Gastrocnemius medialis (tissue), 4 donors: Measurements from ENCODE around the gene METTL23.

ENCODE experiments used
- CTCF ChIP-seq, 5 experiments: fragments of 450-650 bp in 3 of 5; fragments of 200-600 bp in 2 of 5; sonication (generic) in 2 of 5; IDR thresholded peaks in 4 of 5; conservative IDR thresholded peaks in 1 of 5; 1 replicate in 4 of 5; 2 replicates in 1 of 5; pipeline ENCODE4 v1.5.1; 2016 to 2019; ENCODE audit warnings: antibody characterized with exemption in 5 of 5, mild to moderate bottlenecking in 3 of 5, moderate library complexity in 3 of 5
- POLR2A ChIP-seq, 2 donors: fragments of 450-650 bp; IDR thresholded peaks; one replicate each; pipeline ENCODE4 v1.6.1; 2017; ENCODE audit warnings: antibody characterized with exemption in 2 of 2, mild to moderate bottlenecking in 2 of 2, moderate library complexity in 2 of 2

DNA sequence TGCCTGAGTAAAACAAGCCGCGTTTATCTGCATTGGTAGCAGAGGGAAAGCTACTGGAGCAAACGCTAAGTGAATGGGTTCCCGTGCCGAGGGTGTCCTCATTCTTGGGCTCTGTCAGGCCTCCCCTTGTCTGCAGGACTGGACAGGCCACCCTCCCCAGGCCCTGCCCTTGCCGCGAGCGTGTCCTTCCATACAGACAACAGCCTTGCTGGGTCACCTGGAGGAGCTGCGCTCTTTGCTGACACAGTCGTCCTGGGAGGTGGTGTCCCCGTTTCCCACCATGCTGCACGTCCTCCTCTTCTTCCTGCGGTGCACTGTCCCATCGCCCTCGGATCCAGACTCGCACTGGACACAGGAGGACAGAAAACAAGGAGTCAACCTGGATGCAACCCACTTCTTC is 8.1 kb upstream of the METTL23 start:
- TF ChIP-seq POLR2A (IDR thresholded peaks at IDR 0.05) (no peak), CTCF (IDR thresholded peaks at IDR 0.05 in 4 of 5, conservative IDR thresholded peaks at IDR 0.05 in 1 of 5) (no peak)
